GM23248 (cell line): Measurements from ENCODE around the gene TTPAL. TPM values are rescaled to one million over a fixed set of nuclear protein-coding genes. Genes with fewer than 3 reads are reported as not detected.
A peak's percentile ranks its signal among the peaks of the same experiment; 100 is the strongest.

Experiments
- DNase-seq: peaks from one replicate; pipeline ENCODE4 v3.0.0-alpha.2; 2015
- H2AFZ ChIP-seq: fragments of 200-600 bp; sonication (generic); 2 replicates; pipeline ENCODE4 v1.6.1; 2016; ENCODE audit warnings: antibody characterized with exemption
- H3F3A ChIP-seq: fragments of 200-600 bp; sonication (generic); 2 replicates; pipeline ENCODE4 v1.6.1; 2016; ENCODE audit warnings: mild to moderate bottlenecking, antibody characterized with exemption, mixed run types; ENCODE audit not compliant: insufficient read depth
- H3K27ac ChIP-seq: fragments of 200-600 bp; sonication (generic); 2 replicates; pipeline ENCODE4 v1.5.1; 2016; ENCODE audit warnings: mild to moderate bottlenecking
- H3K27me3 ChIP-seq: fragments of 200-600 bp; sonication (generic); replicated peaks from 2 replicates; pipeline ENCODE4 v1.6.1; 2016; ENCODE audit warnings: mild to moderate bottlenecking; ENCODE audit not compliant: insufficient read depth
- H3K36me3 ChIP-seq: fragments of 200-600 bp; sonication (generic); 2 replicates; pipeline ENCODE4 v1.6.1; 2016; ENCODE audit warnings: low read depth, mild to moderate bottlenecking
- H3K4me1 ChIP-seq: fragments of 200-600 bp; sonication (generic); 2 replicates; pipeline ENCODE4 v1.6.1; 2016; ENCODE audit warnings: mild to moderate bottlenecking; ENCODE audit not compliant: insufficient read depth
- H3K4me2 ChIP-seq: fragments of 200-600 bp; sonication (generic); one replicate; pipeline ENCODE4 v1.6.1; 2016; ENCODE audit warnings: mild to moderate bottlenecking; ENCODE audit not compliant: unreplicated experiment
- H3K4me3 ChIP-seq: fragments of 200-600 bp; sonication (generic); 2 replicates; pipeline ENCODE4 v1.5.1; 2016; ENCODE audit warnings: mild to moderate bottlenecking
- H3K79me2 ChIP-seq: fragments of 200-600 bp; sonication (generic); 2 replicates; pipeline ENCODE4 v1.6.1; 2016; ENCODE audit warnings: mild to moderate bottlenecking; ENCODE audit not compliant: insufficient read depth
- H3K9ac ChIP-seq: fragments of 200-600 bp; sonication (generic); 2 replicates; pipeline ENCODE4 v1.6.1; 2016; ENCODE audit warnings: mild to moderate bottlenecking
- H3K9me2 ChIP-seq: fragments of 200-600 bp; sonication (generic); 2 replicates; pipeline ENCODE4 v1.6.1; 2016; ENCODE audit warnings: mixed run types, mild to moderate bottlenecking, moderate library complexity; ENCODE audit not compliant: insufficient read depth
- H3K9me3 ChIP-seq: fragments of 200-600 bp; sonication (generic); one replicate; pipeline ENCODE4 v1.6.1; 2017; ENCODE audit warnings: low read depth
- H4K20me1 ChIP-seq: fragments of 200-600 bp; sonication (generic); 2 replicates; pipeline ENCODE4 v1.6.0; 2016; ENCODE audit not compliant: insufficient read depth
- EZH2 ChIP-seq: fragments of 200-600 bp; sonication (generic); IDR thresholded peaks from 2 replicates; pipeline ENCODE4 v1.6.1; 2018; ENCODE audit warnings: antibody characterized with exemption, mild to moderate bottlenecking; ENCODE audit not compliant: insufficient read depth, poor library complexity, severe bottlenecking
- EZH2phosphoT487 ChIP-seq: fragments of 200-600 bp; sonication (generic); IDR thresholded peaks from 2 replicates; pipeline ENCODE4 v1.6.1; 2018; ENCODE audit warnings: antibody characterized with exemption, moderate library complexity, mild to moderate bottlenecking, low read depth; ENCODE audit not compliant: insufficient read depth
- WGBS, 2 experiments: methylation state at CpG; one replicate each; pipeline ENCODE4 v1.1.6; 2015 to 2017; ENCODE audit warnings: low lambda C conversion rate in 2 of 2, low coverage in 1 of 2; ENCODE audit errors: missing lambda C conversion rate in 2 of 2; 5-methylcytosine and 5-hydroxymethylcytosine counted together
- in situ Hi-C: fragments of 300-500 bp; cut with MboI; formaldehyde crosslinking; loops from 2 replicates; pipeline ENCODE4 v1.15.0; 2020
- polyA plus RNA-seq: library from polyadenylated mRNA; unstranded; fragments of >200 nt; fragmentation: Nextera tagmentation; extraction: Ambion mirVana; gene quantifications from 2 replicates; pipeline ENCODE4 v1.2.1, GENCODE V29; 2016
- total RNA-seq: library from RNA; depleted of rRNA; stranded (reverse); fragments of >200 nt; shearing (Covaris generic); gene quantifications from 2 replicates; pipeline ENCODE4 v1.2.3, GENCODE V29; 2014

TTPAL gene
- total and polyA plus RNA-seq, 2 experiments from 2014 or later = 11.8 to 19.6 TPM

- Histone ChIP-seq H3K9me2 (no peaks in the 10 kb centered on the region), H3F3A (peaks cover 40% of the 10 kb centered on the region), H3K9ac (no peak overlapping the region), H3K4me3 (no peak overlapping the region), H3K27ac (no peak overlapping the region), H4K20me1 (no peaks in the 10 kb centered on the region), H3K36me3 (peaks cover 38% of the 10 kb centered on the region), H3K27me3 (no peaks in the 10 kb centered on the region), H2AFZ (no peak overlapping the region), H3K4me1 (peaks cover 30% of the 10 kb centered on the region), H3K9me3 (no peaks in the 10 kb centered on the region), H3K4me2 (no peak overlapping the region), H3K79me2 (peaks cover 29% of the 10 kb centered on the region)
- no peak for DNase-seq
- WGBS, 2 experiments = 96 to 100% methylated on average over 5 of the region's 5 CpGs
- TF ChIP-seq EZH2 (no peak), EZH2phosphoT487 (no peak)
- in situ Hi-C loops = no loop called here
Measured at GRCh38 chr20:44488551-44488950, 12.9 kb downstream of the TTPAL start.

GRCh38 chr20:44489223-44489622 lies 13.5 kb downstream of the TTPAL start:
- H3K9ac ChIP-seq = no peak overlapping the region
- H3K9me3 ChIP-seq = no peaks in the 10 kb centered on the region
- peaks cover 32% of the 10 kb centered on the region for H3K36me3 ChIP-seq
- H3K9me2 ChIP-seq = no peaks in the 10 kb centered on the region
- H2AFZ ChIP-seq = no peak overlapping the region
- peaks cover 43% of the 10 kb centered on the region for H3F3A ChIP-seq
- no peak overlapping the region for H3K4me2 ChIP-seq
- WGBS, 2 experiments = 82 to 88% methylated on average over 9 of the region's 9 CpGs
- H3K79me2 ChIP-seq = peaks cover 29% of the 10 kb centered on the region
- no peaks in the 10 kb centered on the region for H3K27me3 ChIP-seq
- no peaks in the 10 kb centered on the region for H4K20me1 ChIP-seq
- peaks cover 36% of the 10 kb centered on the region for H3K4me1 ChIP-seq
- no peak overlapping the region for H3K27ac ChIP-seq
- in situ Hi-C loops = no loop called here
- no peak for TF ChIP-seq EZH2
- TF ChIP-seq EZH2phosphoT487 = no peak
- no peak overlapping the region for H3K4me3 ChIP-seq
- DNase-seq = no peak

- H3K36me3 ChIP-seq = peaks cover 28% of the 10 kb centered on the region
- no peak overlapping the region for H3K4me3 ChIP-seq
- H3K27me3 ChIP-seq = no peaks in the 10 kb centered on the region
- WGBS, 2 experiments = 95 to 96% methylated on average over 3 of the region's 3 CpGs
- H3K9me2 ChIP-seq = no peaks in the 10 kb centered on the region
- no peaks in the 10 kb centered on the region for H3K9me3 ChIP-seq
- in situ Hi-C loops = no loop called here
- peaks cover 44% of the 10 kb centered on the region for H3K4me1 ChIP-seq
- TF ChIP-seq EZH2 = no peak
- no peak for TF ChIP-seq EZH2phosphoT487
- H3K27ac ChIP-seq = peak overlapping the region; percentile 99
- no peak overlapping the region for H3K4me2 ChIP-seq
- H3F3A ChIP-seq = peaks cover 46% of the 10 kb centered on the region
- no peaks in the 10 kb centered on the region for H4K20me1 ChIP-seq
- DNase-seq = no peak
- peaks cover 29% of the 10 kb centered on the region for H3K79me2 ChIP-seq
- H2AFZ ChIP-seq = no peak overlapping the region
- no peak overlapping the region for H3K9ac ChIP-seq
Measured at GRCh38 chr20:44489931-44490330, 14.3 kb downstream of the TTPAL start.

GRCh38 chr20:44491635-44492395 lies 16.1 kb downstream of the TTPAL start:
- H3K27ac ChIP-seq = peak overlapping the region; percentile 99
- WGBS, 2 experiments = 41 to 43% methylated on average over 5 of the region's 5 CpGs
- no peaks in the 10 kb centered on the region for H3K27me3 ChIP-seq
- no peak overlapping the region for H2AFZ ChIP-seq
- peak; percentile 89 for DNase-seq
- no peaks in the 10 kb centered on the region for H3K9me3 ChIP-seq
- H3K36me3 ChIP-seq = peaks cover 26% of the 10 kb centered on the region
- no peaks in the 10 kb centered on the region for H4K20me1 ChIP-seq
- H3K9me2 ChIP-seq = no peaks in the 10 kb centered on the region
- peak overlapping the region; percentile 72 for H3K9ac ChIP-seq
- peaks cover 29% of the 10 kb centered on the region for H3K79me2 ChIP-seq
- peaks cover 63% of the 10 kb centered on the region for H3F3A ChIP-seq
- H3K4me1 ChIP-seq = peaks cover 60% of the 10 kb centered on the region
- TF ChIP-seq EZH2 (no peak), EZH2phosphoT487 (no peak)
- peak overlapping the region; percentile 33 for H3K4me2 ChIP-seq
- H3K4me3 ChIP-seq = no peak overlapping the region
- in situ Hi-C loops = no loop called here
